T-cell (primary cell): ENCODE data around the gene CRISP2. TPM values are rescaled to one million over a fixed set of nuclear protein-coding genes. Genes with fewer than 3 reads are reported as not detected.

Source experiments
- ATAC-seq, 4 experiments: fragments of 200-7000 bp in 3 of 4; fragments of 150-1000 bp in 1 of 4; cut with Tn5 transposase; replicated peaks in 1 of 4; 1 replicate in 3 of 4; 2 replicates in 1 of 4; pipeline ENCODE4 v1.10.0; 2021; ENCODE audit warnings: moderate library complexity in 3 of 4, mild to moderate bottlenecking in 2 of 4, moderate number of reproducible peaks in 1 of 4
- CTCF ChIA-PET, 2 donors: fragments of 300-600 bp; sonication (Branson Sonifier 250); formaldehyde crosslinking; loops; one replicate each; lab custom pipeline; 2022; ENCODE audit warnings: antibody characterized with exemption in 2 of 2; lab: Charles Lee
- POLR2A ChIA-PET, 2 donors: fragments of 300-600 bp; sonication (Branson Sonifier 250); formaldehyde crosslinking; loops; one replicate each; lab custom pipeline; 2022; ENCODE audit warnings: antibody characterized with exemption in 2 of 2; lab: Charles Lee
- DNase-seq, 35 experiments: peaks; one replicate each; pipeline versions ENCODE4 v3.0.0 to v3.0.0-alpha.2; 2013 to 2023
- H3K27ac ChIP-seq: one replicate; pipeline ENCODE4 v1.5.1; 2013; ENCODE audit warnings: low read length
- H3K27me3 ChIP-seq, 2 experiments: replicated peaks in 1 of 2; 1 replicate in 1 of 2; 2 replicates in 1 of 2; pipeline versions ENCODE4 v1.6.1 to v1.7.0; 2013; ENCODE audit warnings: low read length in 1 of 2, mixed read lengths in 1 of 2; ENCODE audit not compliant: control insufficient read depth in 2 of 2, insufficient read depth in 2 of 2; ENCODE audit errors: extremely low read depth in 1 of 2
- H3K36me3 ChIP-seq, 2 donors: 1 replicate in 1 of 2; 2 replicates in 1 of 2; pipeline versions ENCODE4 v1.6.1 to v1.7.0; 2013; ENCODE audit warnings: low read length in 1 of 2; ENCODE audit not compliant: control insufficient read depth in 2 of 2, insufficient read depth in 1 of 2; ENCODE audit errors: extremely low read depth in 1 of 2
- H3K4me1 ChIP-seq, 2 experiments: 1 replicate in 1 of 2; 2 replicates in 1 of 2; pipeline versions ENCODE4 v1.6.1 to v1.7.0; 2013; ENCODE audit warnings: low read length in 2 of 2, mixed read lengths in 1 of 2; ENCODE audit not compliant: insufficient read depth in 2 of 2, control insufficient read depth in 1 of 2; ENCODE audit errors: extremely low read depth in 1 of 2
- H3K4me3 ChIP-seq, 2 donors: 1 replicate in 1 of 2; 2 replicates in 1 of 2; pipeline versions ENCODE4 v1.5.1 to v1.7.0; 2013; ENCODE audit warnings: mild to moderate bottlenecking in 2 of 2, low read length in 1 of 2, moderate library complexity in 1 of 2; ENCODE audit not compliant: control insufficient read depth in 1 of 2; ENCODE audit errors: extremely low read depth in 1 of 2
- H3K9me3 ChIP-seq: 2 replicates; pipeline ENCODE4 v1.7.0; 2013
- H3K27ac Mint-ChIP-seq, 2 donors: one replicate each; pipeline ENCODE4 v1.8.0; 2020 to 2021; ENCODE audit warnings: mild to moderate bottlenecking in 2 of 2, mixed read lengths in 2 of 2
- H3K27me3 Mint-ChIP-seq, 2 donors: one replicate each; pipeline ENCODE4 v1.8.0; 2021 to 2022; ENCODE audit warnings: mixed read lengths in 2 of 2
- H3K36me3 Mint-ChIP-seq: one replicate; pipeline ENCODE4 v1.8.0; 2021; ENCODE audit warnings: mixed read lengths
- H3K4me1 Mint-ChIP-seq, 3 donors: one replicate each; pipeline ENCODE4 v1.8.0; 2020 to 2022; ENCODE audit warnings: mixed read lengths in 3 of 3, mild to moderate bottlenecking in 1 of 3
- H3K4me3 Mint-ChIP-seq, 3 donors: one replicate each; pipeline ENCODE4 v1.8.0; 2020 to 2022; ENCODE audit warnings: mild to moderate bottlenecking in 3 of 3, mixed read lengths in 3 of 3, moderate library complexity in 3 of 3
- H3K9me3 Mint-ChIP-seq, 3 donors: one replicate each; pipeline ENCODE4 v1.8.0; 2020 to 2022; ENCODE audit warnings: mixed read lengths in 3 of 3
- WGBS: methylation state at CpG from one replicate; pipeline ENCODE4 v1.1.5; 2013; ENCODE audit warnings: missing lambda C conversion rate; ENCODE audit not compliant: insufficient coverage; 5-methylcytosine and 5-hydroxymethylcytosine counted together
- total RNA-seq, 35 experiments: library from RNA in 6 of 35; stranded (reverse) in 6 of 35; fragments of 120-200 nt in 1 of 35; gene quantifications; one replicate each; pipeline versions ENCODE4 v1.2.1 to v1.2.4 and lab custom pipeline; 2013 to 2026

CRISP2 gene
- total RNA-seq, 5 donors from 2014 or later (not counting 1 experiment from before 2014, with no cell fraction given) = not detected

DNA sequence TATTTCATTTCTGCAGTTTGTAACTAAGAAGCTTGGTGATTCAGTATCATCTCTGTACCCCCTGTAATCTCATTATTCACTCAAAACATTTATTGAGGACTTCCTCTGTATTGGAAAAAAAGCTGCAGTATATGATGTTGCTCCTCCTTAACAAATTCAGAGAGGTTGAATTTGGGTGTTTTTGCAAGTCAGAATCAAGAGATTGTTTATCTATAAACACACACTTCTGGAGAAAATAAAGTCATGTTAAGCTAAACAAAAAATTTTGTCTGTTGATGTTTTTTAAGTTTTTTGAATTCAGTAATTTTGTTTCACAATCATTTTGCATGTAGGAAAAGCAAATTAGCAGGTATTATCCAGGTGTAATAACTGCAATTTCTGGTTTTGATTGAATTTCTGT, 65.3 kb downstream of the CRISP2 start:
- Histone ChIP-seq H3K9me3 (no peaks in the 10 kb centered on the region), H3K4me1 (no peaks in the 10 kb centered on the region), H3K4me3 (no peak overlapping the region), H3K27ac (no peak overlapping the region), H3K36me3 (no peaks in the 10 kb centered on the region), H3K27me3 (no peaks in the 10 kb centered on the region)
- no peaks in the 10 kb centered on the region for H3K9me3 Mint-ChIP-seq
- DNase-seq (no peak), ATAC-seq (no peak)
- ChIA-PET POLR2A (no interaction called here), CTCF (interaction anchor here in 1 of 2 donors (0.6 kb wide), 1 partner anchor 837 kb away, joined by 3 read pairs; no protein-coding TSS in a partner anchor)
- H3K4me1 Mint-ChIP-seq = no peaks in the 10 kb centered on the region
- no peak overlapping the region for H3K4me3 Mint-ChIP-seq
- no peaks in the 10 kb centered on the region for H3K36me3 Mint-ChIP-seq
- no peaks in the 10 kb centered on the region for H3K27me3 Mint-ChIP-seq
- no peak overlapping the region for H3K27ac Mint-ChIP-seq

DNA sequence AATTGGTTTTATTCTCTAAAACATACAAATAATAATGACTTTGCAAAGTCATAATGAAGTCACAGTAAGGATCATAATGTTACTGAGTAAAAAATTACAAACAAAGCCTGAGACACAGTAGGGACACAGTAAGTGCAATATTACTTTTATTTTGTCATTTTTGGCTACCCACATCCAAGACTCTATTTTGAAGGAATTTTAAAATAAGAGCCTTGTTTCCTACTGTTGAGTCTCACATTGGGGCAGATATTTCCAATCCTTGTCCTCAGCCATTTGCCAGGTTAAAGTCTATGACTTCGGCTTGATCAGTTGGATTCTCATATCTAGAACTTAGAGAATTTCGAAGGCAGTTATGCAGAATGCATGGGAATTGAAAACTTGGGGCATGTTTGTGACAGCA, 65.9 kb downstream of the CRISP2 start:
- H3K4me1 ChIP-seq = no peaks in the 10 kb centered on the region
- no peaks in the 10 kb centered on the region for H3K27me3 ChIP-seq
- ChIA-PET POLR2A (no interaction called here), CTCF (interaction anchor here in 1 of 2 donors (0.6 kb wide), 1 partner anchor 838 kb away, joined by 3 read pairs; no protein-coding TSS in a partner anchor)
- ATAC-seq (no peak), DNase-seq (no peak)
- Mint-ChIP-seq H3K27ac (no peak overlapping the region), H3K36me3 (no peaks in the 10 kb centered on the region), H3K4me3 (no peak overlapping the region), H3K27me3 (no peaks in the 10 kb centered on the region), H3K9me3 (no peaks in the 10 kb centered on the region), H3K4me1 (no peaks in the 10 kb centered on the region)
- H3K9me3 ChIP-seq = no peaks in the 10 kb centered on the region
- H3K27ac ChIP-seq = no peak overlapping the region
- no CpG with 5 or more reads among the region's 2 CpGs for WGBS
- H3K4me3 ChIP-seq = no peak overlapping the region
- H3K36me3 ChIP-seq = no peaks in the 10 kb centered on the region

DNA sequence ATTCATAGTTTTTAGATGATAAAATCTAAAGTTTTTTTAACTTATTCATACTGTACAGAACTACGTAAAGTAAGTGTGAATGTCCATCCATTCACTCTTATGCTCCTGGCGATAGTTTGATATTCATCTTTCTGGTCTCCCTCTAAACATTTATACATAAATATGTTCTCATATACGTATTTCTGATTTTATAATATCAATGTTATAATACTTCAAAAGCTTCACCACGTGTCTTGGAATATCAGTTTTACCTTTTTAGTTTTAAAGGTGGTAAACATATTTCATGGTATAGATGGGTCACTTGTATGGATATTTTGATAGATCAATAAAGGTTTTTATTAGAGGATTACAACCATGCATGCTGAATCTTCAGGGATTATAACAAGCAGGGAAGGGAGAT, 66.4 kb downstream of the CRISP2 start:
- no peak overlapping the region for H3K27ac Mint-ChIP-seq
- ChIA-PET POLR2A (no interaction called here), CTCF (no interaction called here)
- Histone ChIP-seq H3K36me3 (no peaks in the 10 kb centered on the region), H3K4me1 (no peaks in the 10 kb centered on the region), H3K4me3 (no peak overlapping the region), H3K9me3 (no peaks in the 10 kb centered on the region), H3K27me3 (no peaks in the 10 kb centered on the region), H3K27ac (no peak overlapping the region)
- no peaks in the 10 kb centered on the region for H3K4me1 Mint-ChIP-seq
- no CpG with 5 or more reads among the region's 4 CpGs for WGBS
- DNase-seq (no peak), ATAC-seq (no peak)
- H3K36me3 Mint-ChIP-seq = no peaks in the 10 kb centered on the region
- no peaks in the 10 kb centered on the region for H3K27me3 Mint-ChIP-seq
- H3K4me3 Mint-ChIP-seq = no peak overlapping the region
- H3K9me3 Mint-ChIP-seq = no peaks in the 10 kb centered on the region

DNA sequence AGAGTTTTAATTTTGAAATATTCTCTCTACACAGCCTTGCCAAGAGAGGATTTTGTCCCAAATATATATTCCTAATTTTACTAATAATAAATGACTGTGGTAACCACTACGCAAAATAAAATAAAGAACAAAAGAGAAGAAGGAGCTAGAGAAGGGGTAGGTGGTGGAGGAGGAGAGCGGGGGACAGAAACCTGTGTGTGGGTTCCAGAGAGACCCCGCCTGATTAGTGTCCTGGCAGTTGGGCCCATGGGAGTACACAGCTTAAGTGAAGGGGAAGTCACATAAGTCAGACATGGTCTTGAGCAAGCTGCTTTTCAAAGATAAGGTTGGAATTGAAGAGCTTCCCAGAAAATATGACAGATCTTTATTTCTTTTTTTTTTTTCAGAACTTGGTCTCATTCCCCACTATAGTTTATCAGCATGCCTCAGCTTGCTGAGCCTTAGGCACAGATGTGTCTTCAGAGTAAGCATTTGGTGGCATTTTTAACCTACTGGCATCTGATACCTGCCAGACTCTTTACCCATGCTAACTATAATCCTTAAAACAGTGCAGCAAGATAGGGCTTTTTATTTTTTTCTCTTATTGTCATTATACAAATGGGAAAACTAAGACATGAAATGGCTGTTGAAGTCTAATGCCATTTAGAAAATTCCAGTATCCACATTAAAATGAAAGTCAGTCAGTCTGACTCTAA, 67.1 kb downstream of the CRISP2 start:
- Histone ChIP-seq H3K36me3 (no peaks in the 10 kb centered on the region), H3K9me3 (no peaks in the 10 kb centered on the region), H3K27ac (no peak overlapping the region), H3K27me3 (no peaks in the 10 kb centered on the region), H3K4me1 (no peaks in the 10 kb centered on the region), H3K4me3 (no peak overlapping the region)
- Mint-ChIP-seq H3K36me3 (no peaks in the 10 kb centered on the region), H3K9me3 (no peaks in the 10 kb centered on the region), H3K27ac (no peak overlapping the region), H3K4me3 (no peak overlapping the region), H3K27me3 (no peaks in the 10 kb centered on the region), H3K4me1 (no peaks in the 10 kb centered on the region)
- ChIA-PET CTCF (no interaction called here), POLR2A (no interaction called here)
- DNase-seq (no peak), ATAC-seq (no peak)
- WGBS = no CpG with 5 or more reads among the region's 3 CpGs

DNA sequence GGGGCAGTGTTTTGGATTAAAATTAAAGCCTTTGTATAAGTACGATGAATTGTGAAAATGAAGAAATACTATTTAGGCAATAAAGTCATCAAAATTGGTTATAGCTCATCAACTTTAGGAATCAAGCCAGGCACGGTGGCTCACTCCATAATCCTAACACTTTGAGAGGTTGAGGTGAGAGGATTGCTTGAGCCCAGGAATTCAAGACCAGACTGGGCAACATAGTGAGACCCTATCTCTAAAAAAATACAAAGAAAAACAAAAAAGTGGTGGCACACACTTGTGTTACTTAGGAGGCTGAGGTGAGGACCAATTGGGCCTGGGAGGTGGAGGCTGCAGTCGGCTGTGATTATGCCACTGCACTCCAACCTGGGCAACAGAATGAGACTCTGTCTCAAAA, 68.2 kb downstream of the CRISP2 start:
- H3K36me3 Mint-ChIP-seq = no peaks in the 10 kb centered on the region
- no CpG with 5 or more reads among the region's 3 CpGs for WGBS
- CTCF ChIA-PET = no interaction called here

More for the DNA sequence above, 68.2 kb downstream of the CRISP2 start:
- Mint-ChIP-seq H3K27ac (no peak overlapping the region), H3K27me3 (no peaks in the 10 kb centered on the region), H3K9me3 (no peaks in the 10 kb centered on the region), H3K4me3 (no peak overlapping the region), H3K4me1 (no peaks in the 10 kb centered on the region)
- POLR2A ChIA-PET = no interaction called here
- no peak overlapping the region for H3K4me3 ChIP-seq
- no peak for ATAC-seq
- H3K9me3 ChIP-seq = no peaks in the 10 kb centered on the region
- no peaks in the 10 kb centered on the region for H3K4me1 ChIP-seq
- no peaks in the 10 kb centered on the region for H3K36me3 ChIP-seq
- no peaks in the 10 kb centered on the region for H3K27me3 ChIP-seq
- no peak for DNase-seq
- H3K27ac ChIP-seq = no peak overlapping the region

Other genes starting within 250 kb of the CRISP2 start
- gene GLYATL3, start 213.6 kb downstream of the CRISP2 start, total RNA-seq = not detected
- not detected for gene C6orf141, start 162.9 kb downstream of the CRISP2 start, total RNA-seq
- gene RHAG, start 76.7 kb downstream of the CRISP2 start, total RNA-seq = under 1 TPM in 3 of 5 donors, not detected in 2; 0.44 to 0.66 (median 0.51) TPM
- gene CRISP3, start 30.8 kb upstream of the CRISP2 start, total RNA-seq = not detected
- not detected for gene PGK2, start 73.7 kb upstream of the CRISP2 start, total RNA-seq
- gene CRISP1, start 153.0 kb upstream of the CRISP2 start, total RNA-seq = not detected